GM18499 (cell line): ENCODE results near the gene RNF113A.
"Not testable (repeated sequence)": the region's sequence is repeated elsewhere in the genome, so short reads cannot be mapped to it uniquely, and the experiment has no call there.

ENCODE experiments used
- ATAC-seq: cut with Tn5 transposase; IDR thresholded peaks from one replicate; pipeline ENCODE4 v1.9.1; 2021; ENCODE audit warnings: moderate number of reproducible peaks; ENCODE audit not compliant: insufficient read depth, unreplicated experiment

The RNF113A gene

DNA sequence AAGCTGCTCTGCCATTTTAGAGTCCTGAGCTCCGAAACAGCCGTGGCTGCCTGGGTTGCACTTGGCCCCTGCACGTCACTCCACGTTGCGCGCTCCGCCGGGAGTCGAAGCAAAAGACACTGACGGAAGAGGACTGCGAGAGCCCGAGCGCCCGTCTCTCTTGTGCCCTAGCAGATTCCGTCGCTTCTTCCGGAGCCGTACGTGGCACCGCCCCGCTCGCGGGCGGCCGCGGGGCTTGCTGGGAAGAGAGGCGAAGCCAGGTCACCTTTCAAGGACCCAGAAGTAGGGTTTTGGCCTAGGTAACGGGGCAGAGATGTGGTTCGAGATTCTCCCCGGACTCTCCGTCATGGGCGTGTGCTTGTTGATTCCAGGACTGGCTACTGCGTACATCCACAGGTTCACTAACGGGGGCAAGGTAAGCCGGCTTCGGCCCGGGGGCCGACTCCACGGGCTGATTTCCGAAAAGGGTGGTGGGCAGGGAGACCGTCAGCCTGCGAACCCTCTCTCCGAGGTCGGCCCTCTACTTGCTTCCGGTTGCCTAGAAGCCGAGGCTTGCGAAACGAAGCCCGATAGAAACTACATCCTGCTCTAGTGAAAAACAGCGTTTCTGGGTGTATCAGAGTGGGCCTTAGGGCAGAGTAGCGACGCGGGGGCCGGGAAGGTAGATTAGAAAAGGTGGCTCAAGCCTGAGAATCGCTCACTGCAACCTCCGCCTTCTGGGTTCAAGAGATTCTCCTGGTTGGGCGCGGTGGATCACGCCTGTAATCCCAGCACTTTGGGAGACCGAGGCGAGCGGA lies at the start of gene RNF113A, which contains the start of gene NDUFA1:
Gene RNF113A, minus strand, starts transcription at position 135 of the 797 bp plus-strand sequence. Its CDS starts 120 bp downstream, at position 15.
Gene NDUFA1, plus strand, starts transcription at position 234 of the 797 bp plus-strand sequence. Its CDS starts 80 bp downstream, at position 314.
- peak; percentile 75 for ATAC-seq

- ATAC-seq: no peak
Measured at GRCh38 chrX:119919835-119920585, 48.5 kb upstream of the RNF113A start.

- ATAC-seq: no peak
Measured at GRCh38 chrX:119917877-119918276, 46.3 kb upstream of the RNF113A start.

- no peak for ATAC-seq
Measured at GRCh38 chrX:119916310-119916709, 44.8 kb upstream of the RNF113A start.

GRCh38 chrX:119900976-119901375 lies 29.4 kb upstream of the RNF113A start:
- no peak for ATAC-seq

GRCh38 chrX:119899125-119899524 lies 27.6 kb upstream of the RNF113A start:
- no peak for ATAC-seq

DNA sequence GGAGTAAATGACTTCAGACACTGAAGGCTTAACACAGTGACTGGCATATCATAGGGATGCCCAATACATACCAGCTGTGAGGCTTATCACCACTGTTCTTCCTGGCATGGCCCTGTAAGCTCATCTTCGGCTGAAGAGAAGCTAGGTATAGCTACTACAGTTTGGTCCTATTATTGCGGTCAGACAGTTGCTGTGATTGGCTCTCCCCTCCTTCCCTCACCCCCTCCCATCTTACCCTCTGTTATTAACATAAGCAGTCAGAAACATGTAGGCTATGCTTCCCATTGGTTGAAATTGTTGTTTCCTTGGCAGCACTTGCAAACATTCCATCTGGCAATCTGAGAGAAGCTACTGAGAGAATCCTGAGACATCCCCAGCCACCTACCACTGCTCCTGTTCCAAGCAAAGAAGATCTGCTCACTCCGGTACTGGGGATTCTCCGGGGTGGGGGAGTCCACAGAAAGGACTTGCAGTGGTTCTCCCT lies 24.4 kb upstream of the RNF113A start, which contains the start of gene AKAP14:
Gene AKAP14, plus strand, starts transcription at position 51 of the 484 bp plus-strand sequence. CDS start 7,331 bp downstream, outside the sequence.
- no peak for ATAC-seq

GRCh38 chrX:119891961-119892692 lies 20.6 kb upstream of the RNF113A start:
- ATAC-seq: not testable (repeated sequence)

GRCh38 chrX:119890626-119891025 lies 19.1 kb upstream of the RNF113A start:
- ATAC-seq: not testable (repeated sequence)

- ATAC-seq: no peak
Measured at GRCh38 chrX:119887721-119888425, 16.3 kb upstream of the RNF113A start.

- ATAC-seq: no peak
Measured at GRCh38 chrX:119885554-119886428, 14.3 kb upstream of the RNF113A start.

DNA sequence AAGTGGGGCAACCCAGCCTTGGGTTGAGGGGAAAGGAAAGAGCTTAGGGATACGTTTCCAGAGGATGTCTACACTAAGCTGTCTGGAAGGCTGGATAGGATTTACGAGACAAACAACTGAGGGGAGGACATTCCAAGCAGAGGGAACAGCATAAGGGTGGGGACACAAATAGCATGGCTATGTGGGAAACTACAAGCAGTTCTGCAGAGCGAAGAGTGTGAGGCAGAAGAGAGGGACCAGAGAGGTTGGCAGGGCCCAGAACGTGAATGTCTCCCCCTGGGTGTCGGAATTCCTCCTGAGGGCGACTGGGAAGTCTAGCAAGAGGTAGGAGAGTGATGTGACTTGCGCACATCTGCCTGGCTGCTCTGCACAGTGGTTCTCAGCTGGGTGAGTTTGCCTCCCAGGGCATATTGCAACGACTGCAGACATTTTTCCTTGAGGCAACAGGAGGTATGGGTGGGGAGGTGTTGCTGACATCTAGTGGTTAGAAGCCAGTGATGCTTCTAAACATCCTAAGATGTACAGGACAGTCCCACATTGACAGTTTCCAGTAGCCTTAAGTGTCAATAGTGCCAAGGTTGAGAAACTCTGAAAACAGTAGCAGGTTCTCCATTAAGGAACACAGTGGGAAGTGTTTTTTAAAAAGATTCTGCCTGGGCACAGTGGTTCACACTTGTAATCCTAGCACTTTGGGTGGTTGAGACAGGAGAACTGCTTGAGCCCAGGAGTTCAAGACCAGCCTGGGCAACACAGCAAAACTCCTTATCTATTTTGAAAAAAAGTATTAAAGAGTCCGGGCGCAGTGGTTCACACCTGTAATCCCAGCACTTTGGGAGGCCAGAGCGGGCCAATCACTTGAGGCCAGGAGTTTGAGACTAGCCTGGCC lies 9.3 kb upstream of the RNF113A start:
- ATAC-seq: no peak

GRCh38 chrX:119880076-119880475 lies 8.5 kb upstream of the RNF113A start:
- no peak for ATAC-seq

DNA sequence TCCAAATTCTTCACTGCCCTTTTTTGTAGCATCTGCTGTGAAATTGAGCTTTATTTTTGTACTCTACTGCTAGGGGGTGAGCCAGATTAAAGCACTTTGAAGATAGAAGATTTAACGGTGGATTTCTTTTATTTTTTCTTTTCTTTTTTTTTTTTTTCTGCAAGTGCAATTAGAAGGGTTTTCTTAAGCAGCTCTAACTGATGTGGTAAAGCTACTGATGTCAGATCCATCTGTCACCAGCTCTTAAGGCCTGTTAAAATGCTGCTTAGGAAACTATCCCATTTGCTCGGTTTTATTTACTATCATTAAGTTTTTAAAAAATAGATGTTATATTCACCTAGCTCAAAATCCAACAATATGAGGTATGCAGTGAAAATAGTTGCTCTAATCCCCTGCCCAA lies 7.2 kb upstream of the RNF113A start:
- no peak for ATAC-seq

DNA sequence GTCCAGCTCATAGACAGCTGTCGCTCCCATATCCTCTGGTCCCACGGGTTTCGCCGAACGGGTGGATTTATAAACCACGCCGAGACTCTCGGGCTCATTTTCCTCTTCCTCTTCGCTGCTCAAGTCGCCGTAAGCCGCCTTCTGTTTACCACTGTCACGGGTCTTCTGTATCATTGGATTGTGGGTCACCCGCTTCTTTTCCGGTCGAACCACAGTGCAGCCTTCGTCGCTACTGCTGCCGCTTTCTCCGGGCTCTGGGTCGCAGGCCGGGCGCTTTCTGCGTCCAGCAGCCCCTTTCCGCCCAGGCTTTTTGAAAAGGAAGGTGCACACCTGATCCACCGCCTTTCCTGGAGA lies 311 bp downstream of the RNF113A start:
- ATAC-seq: peak; percentile 11

GRCh38 chrX:119870626-119871131 lies 854 bp downstream of the RNF113A start:
- ATAC-seq: no peak

- no peak for ATAC-seq
Measured at GRCh38 chrX:119853444-119853843, 18.1 kb downstream of the RNF113A start.
